HG02870 (cell line): ENCODE measurements around the gene PCDH17.

Source experiments
- ATAC-seq: cut with Tn5 transposase; IDR thresholded peaks from one replicate; pipeline ENCODE4 v1.9.1; 2021; ENCODE audit warnings: mild to moderate bottlenecking, moderate library complexity; ENCODE audit not compliant: unreplicated experiment

The PCDH17 gene

GRCh38 chr13:57724486-57725272, 93.1 kb downstream of the PCDH17 start:
- no peak for ATAC-seq

DNA sequence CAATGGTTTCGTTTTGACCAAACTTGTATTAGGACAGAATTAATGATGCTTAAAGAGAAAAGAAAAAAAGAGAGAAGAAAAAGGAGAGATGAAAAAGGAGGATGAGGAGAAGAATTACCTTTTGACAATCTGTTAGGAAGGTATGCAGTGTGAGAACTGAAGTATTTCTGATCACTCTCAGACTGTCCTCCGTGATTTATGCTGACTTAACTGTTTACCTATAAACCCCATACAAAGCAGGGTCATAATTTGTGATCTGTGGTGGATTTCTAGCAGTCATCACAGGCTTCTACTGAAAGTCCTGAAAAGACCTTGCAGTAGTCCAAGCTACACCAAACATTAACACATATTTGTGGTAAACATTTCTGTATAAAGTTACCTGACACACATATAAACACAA, 93.9 kb downstream of the PCDH17 start:
- ATAC-seq: no peak

- ATAC-seq: no peak
These were observed 95.4 kb downstream of the PCDH17 start for GRCh38 chr13:57726981-57727380.

GRCh38 chr13:57734306-57734705, 102.8 kb downstream of the PCDH17 start:
- no peak for ATAC-seq

- no peak for ATAC-seq
These were observed 107.5 kb downstream of the PCDH17 start for GRCh38 chr13:57739089-57739488.

DNA sequence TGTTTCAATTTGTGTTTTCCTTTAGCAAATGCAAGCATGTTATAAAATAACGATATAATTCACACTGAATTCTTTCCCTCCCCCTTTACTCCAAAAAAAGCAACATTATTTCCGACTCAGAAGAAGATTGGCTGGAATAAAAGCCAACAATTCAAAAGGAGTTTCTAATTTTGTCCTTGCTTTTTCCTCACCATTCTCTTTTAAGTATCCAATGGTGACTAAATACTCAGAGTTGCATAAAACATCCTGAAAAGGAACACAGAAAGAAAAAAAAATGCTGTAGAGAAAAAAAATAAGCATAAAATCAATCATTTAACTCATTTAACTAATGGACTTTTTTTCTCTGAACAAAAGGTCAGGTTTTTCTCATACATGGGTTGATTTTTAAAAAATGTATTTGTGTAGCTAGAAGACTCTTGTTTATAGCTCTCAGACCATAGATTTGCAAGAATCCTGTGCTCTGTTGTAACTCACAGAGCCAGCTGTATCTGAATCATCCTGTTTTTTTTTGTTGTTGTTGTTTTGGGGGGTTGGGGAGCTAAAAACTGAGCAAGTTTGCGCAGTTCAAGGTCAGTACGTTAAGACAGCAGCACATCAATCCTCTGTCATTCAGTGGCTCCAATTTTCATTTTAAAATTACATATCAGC, 108.1 kb downstream of the PCDH17 start:
- ATAC-seq: no peak

GRCh38 chr13:57740719-57741118, 109.2 kb downstream of the PCDH17 start:
- ATAC-seq: no peak

DNA sequence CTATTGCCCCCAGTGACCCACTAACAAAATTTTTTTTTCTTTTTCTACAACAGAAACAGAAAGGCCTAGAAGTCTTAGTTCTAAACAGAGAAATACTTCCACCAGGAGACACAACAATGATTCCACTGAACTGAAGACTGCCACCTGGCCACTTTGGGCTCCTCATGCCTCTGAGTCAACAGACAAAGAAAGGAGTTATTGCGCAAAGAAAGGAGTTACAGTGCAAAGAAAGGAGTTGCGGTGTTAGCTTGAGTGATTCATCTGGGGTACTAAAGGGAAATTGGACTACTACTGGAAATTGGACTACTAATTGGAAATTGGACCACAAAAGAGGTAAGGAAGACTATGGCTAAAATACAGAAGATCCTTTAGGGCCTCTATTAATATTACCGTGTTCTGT, 116.6 kb downstream of the PCDH17 start:
- ATAC-seq: no peak

- no peak for ATAC-seq
These were observed 129.4 kb downstream of the PCDH17 start for GRCh38 chr13:57760951-57761350.

DNA sequence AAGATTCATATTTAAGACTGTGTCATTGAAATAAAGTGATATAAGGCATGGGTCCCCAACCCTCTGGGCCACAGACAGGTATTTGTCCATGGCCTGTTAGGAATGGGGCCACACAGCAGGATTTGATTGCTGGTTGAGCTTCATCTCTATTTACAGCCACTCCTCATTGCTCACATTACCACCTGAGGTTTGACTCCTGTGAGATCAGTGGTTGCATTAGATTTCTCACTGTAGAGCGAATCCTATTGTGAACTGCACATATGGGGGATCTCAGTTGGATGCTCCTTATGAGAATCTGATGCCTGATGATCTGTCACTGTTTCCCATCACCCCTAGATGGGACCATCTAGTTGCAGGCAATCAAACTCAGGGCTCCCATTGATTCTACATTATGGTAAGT, 132.1 kb downstream of the PCDH17 start:
- no peak for ATAC-seq
